ENCODE measurements around the gene JAKMIP3. TPM values are rescaled to one million over a fixed set of nuclear protein-coding genes. Genes with fewer than 3 reads are reported as not detected.

The JAKMIP3 gene
- total RNA-seq, 1 donor from 2014 or later = not detected

DNA sequence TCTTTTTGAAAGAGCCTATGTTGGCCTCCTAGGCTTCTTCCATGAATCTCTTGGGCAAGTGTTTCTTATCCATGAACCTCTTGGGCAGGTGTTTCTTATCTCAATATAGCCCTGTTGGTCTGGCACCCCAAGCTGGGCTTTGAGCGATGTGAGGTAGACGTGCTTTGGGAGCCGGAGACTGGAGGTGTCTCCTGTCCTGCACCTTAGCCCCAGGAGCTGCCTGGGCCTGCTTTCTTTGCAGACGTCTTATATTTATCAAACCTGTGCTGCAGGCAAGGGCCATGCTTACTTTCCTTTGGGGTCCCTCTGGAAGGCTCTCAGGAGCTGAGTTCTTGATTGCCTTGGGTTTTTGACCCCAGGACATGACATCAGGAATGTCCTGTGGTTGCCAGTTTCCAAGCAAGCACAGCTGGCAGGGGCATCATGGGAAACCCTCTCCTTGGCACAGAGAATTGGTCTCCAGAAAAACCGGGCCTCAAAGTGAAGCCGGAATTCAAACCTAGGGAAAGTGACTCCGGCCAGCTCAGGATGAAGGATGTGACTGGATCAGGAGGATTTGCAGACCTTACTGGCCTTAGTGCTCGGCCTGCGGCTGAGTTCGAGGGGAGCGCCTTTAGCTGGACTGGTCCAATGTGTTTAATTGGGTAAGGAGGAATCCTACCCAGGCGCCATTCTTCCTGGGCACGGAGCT lies 2.8 kb downstream of the JAKMIP3 start:
- TF ChIP-seq, protein P1, sequence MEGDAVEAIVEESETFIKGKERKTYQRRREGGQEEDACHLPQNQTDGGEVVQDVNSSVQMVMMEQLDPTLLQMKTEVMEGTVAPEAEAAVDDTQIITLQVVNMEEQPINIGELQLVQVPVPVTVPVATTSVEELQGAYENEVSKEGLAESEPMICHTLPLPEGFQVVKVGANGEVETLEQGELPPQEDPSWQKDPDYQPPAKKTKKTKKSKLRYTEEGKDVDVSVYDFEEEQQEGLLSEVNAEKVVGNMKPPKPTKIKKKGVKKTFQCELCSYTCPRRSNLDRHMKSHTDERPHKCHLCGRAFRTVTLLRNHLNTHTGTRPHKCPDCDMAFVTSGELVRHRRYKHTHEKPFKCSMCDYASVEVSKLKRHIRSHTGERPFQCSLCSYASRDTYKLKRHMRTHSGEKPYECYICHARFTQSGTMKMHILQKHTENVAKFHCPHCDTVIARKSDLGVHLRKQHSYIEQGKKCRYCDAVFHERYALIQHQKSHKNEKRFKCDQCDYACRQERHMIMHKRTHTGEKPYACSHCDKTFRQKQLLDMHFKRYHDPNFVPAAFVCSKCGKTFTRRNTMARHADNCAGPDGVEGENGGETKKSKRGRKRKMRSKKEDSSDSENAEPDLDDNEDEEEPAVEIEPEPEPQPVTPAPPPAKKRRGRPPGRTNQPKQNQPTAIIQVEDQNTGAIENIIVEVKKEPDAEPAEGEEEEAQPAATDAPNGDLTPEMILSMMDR (IDR thresholded peaks at IDR 0.05; ENCODE audit: insufficient read depth, low read length, severe bottlenecking) = no peak
- DNase-seq (ENCODE audit: low read depth) (no peak), FAIRE-seq (no peak)
- H3K4me3 ChIP-seq (ENCODE audit: low read depth, low read length) = no peak overlapping the region
- H3K27me3 ChIP-seq (ENCODE audit: control insufficient read depth, insufficient read depth, low read length) = no peaks in the 10 kb centered on the region
- no peaks in the 10 kb centered on the region for H3K36me3 ChIP-seq (ENCODE audit: control insufficient read depth, insufficient read depth, low read length)

GRCh38 chr10:132069122-132069848 lies 3.5 kb downstream of the JAKMIP3 start:
- TF ChIP-seq, protein P1 (IDR thresholded peaks at IDR 0.05; ENCODE audit: insufficient read depth, low read length, severe bottlenecking) = no peak
- Histone ChIP-seq H3K27me3 (ENCODE audit: control insufficient read depth, insufficient read depth, low read length) (no peaks in the 10 kb centered on the region), H3K36me3 (ENCODE audit: control insufficient read depth, insufficient read depth, low read length) (no peaks in the 10 kb centered on the region), H3K4me3 (ENCODE audit: low read depth, low read length) (no peak overlapping the region)
- no peak for DNase-seq (ENCODE audit: low read depth)
- FAIRE-seq = no peak

GRCh38 chr10:132069849-132070182 lies 4.1 kb downstream of the JAKMIP3 start:
- TF ChIP-seq, protein P1 (IDR thresholded peaks at IDR 0.05; ENCODE audit: insufficient read depth, low read length, severe bottlenecking) = no peak
- Histone ChIP-seq H3K27me3 (ENCODE audit: control insufficient read depth, insufficient read depth, low read length) (no peaks in the 10 kb centered on the region), H3K4me3 (ENCODE audit: low read depth, low read length) (no peak overlapping the region), H3K36me3 (ENCODE audit: control insufficient read depth, insufficient read depth, low read length) (no peaks in the 10 kb centered on the region)
- no peak for FAIRE-seq
- no peak for DNase-seq (ENCODE audit: low read depth)

DNA sequence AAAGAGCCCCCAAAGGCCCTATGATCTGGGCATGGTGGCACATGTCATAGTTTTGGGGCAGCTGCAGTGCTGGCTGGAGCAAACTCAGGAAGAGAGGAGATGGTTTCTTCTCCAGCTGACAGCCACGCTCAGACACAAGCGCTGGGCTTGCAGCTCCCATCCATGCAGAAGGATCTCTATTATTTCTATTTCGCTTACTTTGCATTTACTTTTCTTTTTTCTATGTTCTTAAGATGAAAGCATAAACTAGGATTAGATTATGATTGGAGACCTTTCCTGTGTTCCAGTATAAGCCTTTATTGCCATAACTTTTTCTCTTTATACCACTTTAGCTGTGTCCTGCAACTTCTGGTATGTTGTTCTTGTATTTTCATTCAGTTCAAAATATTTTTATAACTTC lies 5.0 kb downstream of the JAKMIP3 start:
- DNase-seq (ENCODE audit: low read depth) (no peak), FAIRE-seq (no peak)
- H3K36me3 ChIP-seq (ENCODE audit: control insufficient read depth, insufficient read depth, low read length) = no peaks in the 10 kb centered on the region
- no peaks in the 10 kb centered on the region for H3K27me3 ChIP-seq (ENCODE audit: control insufficient read depth, insufficient read depth, low read length)
- no peak overlapping the region for H3K4me3 ChIP-seq (ENCODE audit: low read depth, low read length)
- TF ChIP-seq, protein P1 (IDR thresholded peaks at IDR 0.05; ENCODE audit: insufficient read depth, low read length, severe bottlenecking) = no peak

DNA sequence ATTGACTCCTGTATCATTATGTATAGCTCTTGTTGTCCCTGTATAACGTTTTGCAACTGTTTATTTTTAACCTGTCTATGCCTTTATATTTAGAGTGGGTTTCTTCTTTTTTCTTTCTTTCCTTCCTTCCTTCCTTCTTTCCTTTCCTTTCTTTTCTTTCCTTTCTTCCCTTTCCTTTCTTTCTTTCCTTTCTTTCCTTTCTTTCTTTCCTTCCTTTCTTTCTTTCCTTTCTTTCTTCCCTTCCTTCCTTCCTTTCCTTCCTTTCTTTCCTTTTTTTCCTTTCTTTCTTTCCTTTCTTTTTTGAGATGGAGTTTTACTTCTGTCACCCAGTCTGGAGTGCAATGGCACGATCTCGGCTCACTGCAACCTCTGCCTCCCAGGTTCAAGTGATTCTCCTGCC lies 5.9 kb downstream of the JAKMIP3 start:
- Histone ChIP-seq H3K36me3 (ENCODE audit: control insufficient read depth, insufficient read depth, low read length) (no peaks in the 10 kb centered on the region), H3K4me3 (ENCODE audit: low read depth, low read length) (no peak overlapping the region), H3K27me3 (ENCODE audit: control insufficient read depth, insufficient read depth, low read length) (no peaks in the 10 kb centered on the region)
- TF ChIP-seq, protein P1 (IDR thresholded peaks at IDR 0.05; ENCODE audit: insufficient read depth, low read length, severe bottlenecking) = no peak
- DNase-seq (ENCODE audit: low read depth) (no peak), FAIRE-seq (no peak)
